GM12865 (cell line): ENCODE results near the gene MARCHF2.
A peak's percentile ranks its signal among the peaks of the same experiment; 100 is the strongest.

Experiments used
- DNase-seq: peaks from one replicate; pipeline ENCODE4 v3.0.0; 2010; ENCODE audit warnings: low read depth
- H3K4me3 ChIP-seq: 2 replicates; pipeline ENCODE4 v1.5.1; 2011; ENCODE audit warnings: mild to moderate bottlenecking, low read depth, low read length, control low read depth
- TF ChIP-seq, protein P1 (sequence below): IDR thresholded peaks from 2 replicates; pipeline ENCODE4 v1.5.1; 2011; ENCODE audit warnings: low read length, control low read depth, low read depth, inconsistent platforms; ENCODE audit not compliant: insufficient read depth; ENCODE audit errors: missing control alignments

MARCHF2 gene

DNA sequence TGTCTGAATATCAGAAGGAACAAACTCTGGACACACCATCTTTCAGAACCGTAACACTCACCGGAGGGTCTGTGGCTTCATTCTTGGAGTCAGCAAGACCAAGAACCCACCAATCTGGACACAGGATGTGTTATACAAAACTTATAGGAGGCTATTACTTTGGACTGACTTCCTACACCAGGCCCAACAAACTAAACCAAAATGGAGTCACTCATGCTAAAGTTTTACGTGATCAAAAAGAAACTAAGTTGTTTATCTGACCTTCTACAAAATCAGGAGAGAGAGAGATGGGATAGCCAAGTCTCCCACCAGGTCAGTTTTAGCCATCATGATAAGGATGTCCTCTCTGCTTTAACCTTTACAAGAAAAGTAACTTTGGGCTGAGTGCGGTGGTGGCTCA is 26.1 kb upstream of the MARCHF2 start:
- TF ChIP-seq, protein P1, sequence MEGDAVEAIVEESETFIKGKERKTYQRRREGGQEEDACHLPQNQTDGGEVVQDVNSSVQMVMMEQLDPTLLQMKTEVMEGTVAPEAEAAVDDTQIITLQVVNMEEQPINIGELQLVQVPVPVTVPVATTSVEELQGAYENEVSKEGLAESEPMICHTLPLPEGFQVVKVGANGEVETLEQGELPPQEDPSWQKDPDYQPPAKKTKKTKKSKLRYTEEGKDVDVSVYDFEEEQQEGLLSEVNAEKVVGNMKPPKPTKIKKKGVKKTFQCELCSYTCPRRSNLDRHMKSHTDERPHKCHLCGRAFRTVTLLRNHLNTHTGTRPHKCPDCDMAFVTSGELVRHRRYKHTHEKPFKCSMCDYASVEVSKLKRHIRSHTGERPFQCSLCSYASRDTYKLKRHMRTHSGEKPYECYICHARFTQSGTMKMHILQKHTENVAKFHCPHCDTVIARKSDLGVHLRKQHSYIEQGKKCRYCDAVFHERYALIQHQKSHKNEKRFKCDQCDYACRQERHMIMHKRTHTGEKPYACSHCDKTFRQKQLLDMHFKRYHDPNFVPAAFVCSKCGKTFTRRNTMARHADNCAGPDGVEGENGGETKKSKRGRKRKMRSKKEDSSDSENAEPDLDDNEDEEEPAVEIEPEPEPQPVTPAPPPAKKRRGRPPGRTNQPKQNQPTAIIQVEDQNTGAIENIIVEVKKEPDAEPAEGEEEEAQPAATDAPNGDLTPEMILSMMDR = no peak
- no peak for DNase-seq
- no peak overlapping the region for H3K4me3 ChIP-seq

DNA sequence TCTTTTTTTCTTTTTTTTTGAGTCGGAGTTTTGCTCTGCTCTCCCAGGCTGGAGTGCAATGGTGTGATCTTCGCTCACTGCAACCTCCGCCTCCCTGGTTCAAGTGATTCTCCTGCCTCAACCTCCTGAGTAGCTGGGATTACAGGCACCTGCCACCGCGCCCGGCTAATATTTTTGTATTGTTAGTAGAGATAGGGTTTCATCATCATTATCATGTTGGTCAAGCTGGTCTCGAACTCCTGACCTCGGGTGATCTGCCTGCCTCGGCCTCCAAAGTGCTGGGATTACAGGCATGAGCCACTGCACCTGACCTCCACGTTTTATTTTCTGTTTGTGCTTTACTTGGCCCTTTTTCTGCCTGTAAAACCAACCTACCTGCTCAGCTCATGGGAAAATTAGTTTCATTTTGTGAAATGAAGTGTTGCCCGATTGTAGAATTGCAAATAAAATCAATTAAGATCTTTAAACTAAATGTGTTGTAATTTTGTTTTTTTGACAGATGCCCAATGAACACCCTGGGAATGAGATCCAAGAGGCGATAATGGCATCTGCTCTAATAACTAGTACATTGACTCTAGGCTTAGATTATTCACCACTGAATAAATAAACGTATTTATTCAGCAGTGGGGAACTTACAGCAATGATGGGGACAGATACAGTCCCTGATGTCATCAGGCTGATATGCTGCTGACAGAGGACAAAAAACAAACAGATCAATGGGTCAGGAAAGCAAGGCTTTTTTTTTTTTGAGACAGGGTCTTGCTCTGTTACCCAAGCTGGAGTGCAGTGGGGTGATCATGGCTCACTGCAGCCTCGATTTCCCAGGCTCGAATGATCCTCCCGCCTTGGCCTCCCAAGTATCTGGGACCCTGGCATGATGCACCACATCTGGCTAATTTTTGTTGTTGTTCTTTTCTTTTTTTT is 25.2 kb upstream of the MARCHF2 start:
- H3K4me3 ChIP-seq = no peak overlapping the region
- TF ChIP-seq, protein P1 = no peak
- no peak for DNase-seq

DNA sequence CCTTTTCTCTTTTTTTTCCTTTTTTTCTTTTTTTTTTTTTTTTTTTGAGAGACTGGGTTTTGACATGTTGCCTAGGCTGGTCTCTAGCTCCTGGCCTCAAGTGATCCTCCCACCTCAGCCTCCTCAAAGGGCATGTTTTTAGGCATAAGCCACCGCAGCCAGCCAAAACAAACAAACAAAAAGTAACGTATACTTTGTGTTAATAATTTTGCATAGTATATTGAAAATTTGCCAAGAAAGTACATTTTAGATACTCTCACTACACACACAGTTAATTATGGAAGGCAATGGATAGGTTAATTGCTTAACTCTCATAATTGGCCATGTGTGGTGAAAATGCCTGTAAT is 24.5 kb upstream of the MARCHF2 start:
- TF ChIP-seq, protein P1 = no peak
- DNase-seq = no peak
- H3K4me3 ChIP-seq = no peak overlapping the region

DNA sequence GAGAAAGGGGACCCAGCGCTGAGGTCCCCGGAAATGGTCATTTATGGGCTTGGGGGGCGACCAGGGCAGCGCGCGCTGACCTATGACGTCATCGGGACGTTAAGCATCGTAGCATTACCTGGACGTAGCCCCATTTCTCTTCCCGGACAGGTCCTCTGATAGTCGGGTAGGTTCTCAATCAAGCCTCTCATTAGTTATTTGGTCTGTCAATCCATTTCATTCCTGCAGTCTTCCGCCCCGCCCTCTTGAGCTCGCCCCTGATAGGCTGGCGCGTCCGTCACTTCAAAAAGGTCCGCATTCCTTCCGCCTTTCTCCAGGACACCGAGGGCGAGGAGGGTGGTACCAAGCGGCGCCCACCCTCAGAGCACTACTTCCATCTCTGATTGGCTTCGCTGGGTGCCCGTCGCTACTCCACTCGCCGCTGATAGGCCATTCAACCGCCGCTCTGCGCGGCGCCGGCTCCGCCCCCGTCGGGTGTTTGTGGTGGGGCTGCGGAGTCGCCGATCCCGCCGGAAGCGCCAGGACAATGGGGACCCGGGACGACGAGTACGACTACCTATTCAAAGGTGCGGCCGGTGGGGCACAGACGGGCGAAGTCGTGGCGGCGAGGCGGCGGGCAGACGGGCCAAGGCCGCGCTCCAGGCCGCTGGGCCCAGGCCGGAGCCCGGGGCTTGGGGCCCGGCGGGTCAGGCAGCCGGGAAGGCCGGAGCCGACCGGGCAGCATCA is 23.1 kb upstream of the MARCHF2 start, which contains the start of gene RAB11B:
RAB11B (plus strand) TSS at position 470 of the 726 bp plus-strand sequence; CDS start at position 527, 57 bp downstream.
- DNase-seq = peak; percentile 100

DNA sequence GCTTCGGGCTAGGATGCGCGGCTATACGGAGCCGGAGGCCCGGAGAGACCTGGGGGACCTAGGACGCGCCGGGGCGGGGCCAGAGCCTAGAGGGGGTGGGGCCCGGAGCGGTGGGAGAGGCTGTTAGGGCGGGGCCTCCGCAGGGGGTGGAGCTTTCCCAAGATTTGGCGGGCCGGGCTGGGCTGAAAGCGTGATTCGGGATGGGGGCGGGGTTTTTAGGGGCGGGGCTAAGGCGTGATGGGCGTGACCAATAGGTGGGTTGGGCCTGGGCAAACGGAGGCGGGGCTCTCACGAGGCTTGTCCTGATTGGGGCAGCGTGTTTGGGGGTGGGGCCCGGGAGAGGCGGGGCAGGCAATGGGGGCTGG is 22.5 kb upstream of the MARCHF2 start:
- DNase-seq = peak; percentile 95

More for the DNA sequence above, 23.1 kb upstream of the MARCHF2 start, which contains the start of gene RAB11B:
- TF ChIP-seq, protein P1 = no peak
- H3K4me3 ChIP-seq = peak within 1 kb of the TSS; percentile 79

DNA sequence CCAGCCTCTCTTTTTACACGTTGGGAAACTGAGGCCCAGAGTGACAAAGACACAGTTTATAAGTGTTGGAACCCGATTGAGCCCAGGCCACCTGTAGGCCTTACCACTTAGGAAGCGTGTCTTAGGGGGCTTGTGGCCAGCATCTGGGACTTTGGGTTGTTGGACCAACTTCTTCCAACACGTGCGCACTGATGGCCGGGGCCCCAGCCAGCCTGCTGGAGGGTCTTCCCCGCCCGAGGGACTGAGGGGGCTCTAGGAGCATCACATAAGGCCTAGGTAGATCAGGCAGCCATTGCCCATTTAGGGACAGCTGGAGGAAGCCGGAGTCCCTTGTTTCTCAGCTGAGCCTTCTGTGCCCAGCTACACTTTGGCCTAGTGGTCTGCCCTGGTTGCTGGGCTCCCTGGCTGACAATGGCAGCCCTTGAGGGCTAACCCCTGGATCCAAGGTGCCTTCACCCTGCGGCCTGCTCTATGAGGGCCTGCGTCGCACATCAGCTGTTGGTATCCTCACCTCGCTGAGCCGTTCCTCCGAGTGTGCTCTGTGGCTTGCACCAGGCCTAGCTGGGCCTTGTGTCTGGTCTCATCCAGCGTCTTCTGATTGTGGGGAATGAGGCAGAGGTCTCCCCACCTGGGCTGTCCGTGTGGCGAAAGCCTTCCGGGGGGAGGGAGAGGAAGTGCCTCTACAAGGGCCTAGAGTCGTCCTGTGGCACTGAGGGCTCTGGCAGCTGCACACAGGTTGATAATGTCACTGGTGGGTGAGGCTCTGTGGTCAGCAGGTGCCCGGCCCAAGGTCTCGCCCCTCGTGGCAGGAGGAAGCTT is 21.7 kb upstream of the MARCHF2 start:
- H3K4me3 ChIP-seq = peak overlapping the region; percentile 28
- TF ChIP-seq, protein P1 = no peak
- no peak for DNase-seq

More for the DNA sequence above, 22.5 kb upstream of the MARCHF2 start:
- TF ChIP-seq, protein P1 = no peak
- peak overlapping the region; percentile 77 for H3K4me3 ChIP-seq
